K562 (cell line): ENCODE measurements around the gene SLC4A9. TPM values are rescaled to one million over a fixed set of nuclear protein-coding genes. Genes with fewer than 3 reads are reported as not detected.

Experiments used
- ATAC-seq: fragments of 200-7000 bp; cut with Tn5 transposase; 3 replicates; pipeline ENCODE4 v1.9.1; 2020; ENCODE audit warnings: moderate library complexity
- BruUV-seq: library from RNA; stranded (reverse); fragments of 400-500 nt; replicated peaks from 2 replicates; lab custom pipeline; 2021; lab: Mats Ljungman, UMichigan
- CTCF ChIA-PET: fragments of 300-600 bp; formaldehyde crosslinking; extraction: SDS; loops from one replicate; lab custom pipeline; 2021; ENCODE audit warnings: low intra/inter-chr PET ratio; lab: Yijun Ruan, JAX
- POLR2A ChIA-PET: fragments of 300-600, 350-650 bp; sonication (Branson Sonifier 250); formaldehyde crosslinking; extraction: SDS; loops from one replicate; lab custom pipeline; 2021; ENCODE audit warnings: antibody characterized with exemption, inconsistent platforms; lab: Yijun Ruan, JAX
- DNase-seq, 4 experiments: peaks; one replicate each; pipeline versions ENCODE4 v3.0.0 to v3.0.0-alpha.2; 2011 to 2018; ENCODE audit warnings: low spot score in 3 of 4, mixed read lengths in 3 of 4; ENCODE audit errors: extremely low read depth in 1 of 4
- FAIRE-seq: peaks from 2 replicates; lab custom pipeline; 2011; peaks lifted over from hg19 to GRCh38; lab: Jason Lieb, UNC
- H2AFZ ChIP-seq: 2 replicates; pipeline ENCODE4 v1.6.0; 2011; ENCODE audit warnings: low read depth, low read length, control low read depth, inconsistent platforms
- H3K27ac ChIP-seq: fragments of 200-600 bp; 3 replicates; pipeline ENCODE4 v1.8.0; 2011; ENCODE audit warnings: low read depth, mild to moderate bottlenecking, control low read depth, inconsistent platforms, low read length, moderate library complexity, mixed read lengths; ENCODE audit errors: extremely low read depth
- H3K27me3 ChIP-seq, 2 experiments: fragments of 300-600 bp in 1 of 2; 2 replicates in 1 of 2; 3 replicates in 1 of 2; pipeline versions ENCODE4 v1.6.0 to v1.8.0; 2011; ENCODE audit warnings: inconsistent platforms in 2 of 2, low read length in 2 of 2, mild to moderate bottlenecking in 1 of 2, mixed read lengths in 1 of 2, moderate library complexity in 1 of 2; ENCODE audit not compliant: control insufficient read depth in 2 of 2, insufficient read depth in 2 of 2
- H3K36me3 ChIP-seq: fragments of 300-600 bp; 3 replicates; pipeline ENCODE4 v1.8.0; 2011; ENCODE audit warnings: mild to moderate bottlenecking, low read length, inconsistent platforms; ENCODE audit not compliant: control insufficient read depth, insufficient read depth
- H3K4me1 ChIP-seq, 2 experiments: fragments of 200-600 bp in 1 of 2; replicated peaks in 1 of 2; 2 replicates in 1 of 2; 3 replicates in 1 of 2; pipeline versions ENCODE4 v1.5.1 to v1.8.0; 2011; ENCODE audit warnings: inconsistent platforms in 2 of 2, low read length in 2 of 2, mild to moderate bottlenecking in 1 of 2, mixed read lengths in 1 of 2, moderate library complexity in 1 of 2; ENCODE audit not compliant: control insufficient read depth in 2 of 2, insufficient read depth in 2 of 2
- H3K4me2 ChIP-seq: 2 replicates; pipeline ENCODE4 v1.6.1; 2011; ENCODE audit warnings: low read length, control low read depth, inconsistent platforms, mixed read lengths; ENCODE audit not compliant: insufficient read depth
- H3K4me3 ChIP-seq: fragments of 200-600 bp; sonication (generic), shearing (Covaris generic); 2 replicates; pipeline ENCODE4 v1.5.1; 2016; ENCODE audit warnings: control low read depth, inconsistent platforms
- H3K79me2 ChIP-seq: fragments of 200-600 bp; 3 replicates; pipeline ENCODE4 v1.8.0; 2011; ENCODE audit warnings: low read length, inconsistent platforms; ENCODE audit not compliant: control insufficient read depth, insufficient read depth
- H3K9ac ChIP-seq, 2 experiments: 2 replicates each; pipeline versions ENCODE4 v1.6.0 to v1.6.1; 2011; ENCODE audit warnings: low read depth in 2 of 2, low read length in 2 of 2, control low read depth in 1 of 2, inconsistent platforms in 1 of 2, mild to moderate bottlenecking in 1 of 2, mixed read lengths in 1 of 2; ENCODE audit not compliant: insufficient read depth in 1 of 2
- H3K9me1 ChIP-seq: one replicate; pipeline ENCODE4 v1.6.0; 2011; ENCODE audit warnings: inconsistent platforms, mild to moderate bottlenecking, low read length, moderate library complexity; ENCODE audit not compliant: control insufficient read depth, insufficient read depth
- H3K9me3 ChIP-seq: replicated peaks from 2 replicates; pipeline ENCODE4 v1.5.1; 2011; ENCODE audit warnings: low read depth, low read length, inconsistent platforms; ENCODE audit not compliant: control insufficient read depth, insufficient read depth
- H4K20me1 ChIP-seq: replicated peaks from 2 replicates; pipeline ENCODE4 v1.6.1; 2011; ENCODE audit warnings: low read length, inconsistent platforms, mixed read lengths; ENCODE audit not compliant: control insufficient read depth, insufficient read depth
- ARID1B ChIP-seq: fragments of 450-650 bp; IDR thresholded peaks from 2 replicates; pipeline ENCODE4 v1.6.1; 2016; ENCODE audit warnings: antibody characterized with exemption, mild to moderate bottlenecking, inconsistent platforms
- BACH1 ChIP-seq: fragments of 200-800 bp; sonication (Bioruptor generic); IDR thresholded peaks from 2 replicates; pipeline ENCODE4 v1.6.1; 2016; ENCODE audit warnings: missing genetic modification characterization, missing compliant biosample characterization
- CEBPG ChIP-seq, 3 experiments: fragments of 200-800 bp in 1 of 3; sonication (Bioruptor generic) in 1 of 3; sonication (generic) in 1 of 3; formaldehyde crosslinking in 1 of 3; IDR thresholded peaks in 2 of 3; conservative IDR thresholded peaks in 1 of 3; 2 replicates each; pipeline versions ENCODE4 v1.6.1 to v1.8.0; 2016 to 2022; ENCODE audit warnings: missing compliant biosample characterization in 2 of 3, missing genetic modification characterization in 2 of 3, mild to moderate bottlenecking in 1 of 3, missing genetic modification reagents in 1 of 3
- MECOM ChIP-seq: fragments of 250-450 bp; sonication (Bioruptor Pico); IDR thresholded peaks from 2 replicates; pipeline ENCODE4 v1.8.0; 2022; ENCODE audit warnings: inconsistent platforms
- PTBP1 ChIP-seq: fragments of 200-400 bp; formaldehyde crosslinking; IDR thresholded peaks from 2 replicates; pipeline ENCODE4 v1.6.1; 2017; ENCODE audit warnings: low read depth, low read length
- RBFOX2 ChIP-seq: fragments of 200-400 bp; formaldehyde crosslinking; IDR thresholded peaks from 2 replicates; pipeline ENCODE4 v1.6.1; 2017; ENCODE audit warnings: low read depth, mild to moderate bottlenecking, low read length, moderate library complexity
- TEAD4 ChIP-seq, 2 experiments: sonication (generic) in 1 of 2; formaldehyde crosslinking in 1 of 2; IDR thresholded peaks; 2 replicates each; pipeline versions ENCODE4 v1.6.1 to v1.8.0; 2012 to 2022; ENCODE audit warnings: borderline replicate concordance in 1 of 2, inconsistent platforms in 1 of 2, low read length in 1 of 2, mild to moderate bottlenecking in 1 of 2, missing genetic modification reagents in 1 of 2
- ZKSCAN8 ChIP-seq: fragments of 200-800 bp; sonication (Bioruptor generic); IDR thresholded peaks from 2 replicates; pipeline ENCODE4 v1.6.1; 2016; ENCODE audit warnings: missing genetic modification characterization, missing compliant biosample characterization
- ZNF24 ChIP-seq: fragments of 450-650 bp; IDR thresholded peaks from 2 replicates; pipeline ENCODE4 v1.6.1; 2016
- ZNF551 ChIP-seq: fragments of 250-450 bp; sonication (Bioruptor Pico); IDR thresholded peaks from 2 replicates; pipeline ENCODE4 v1.5.0; 2021; ENCODE audit warnings: mild to moderate bottlenecking, moderate library complexity
- WGBS: fragments of 100-300 bp; shearing (Covaris generic); methylation state at CpG from one replicate; pipeline ENCODE4 v1.1.6; 2016; ENCODE audit warnings: low coverage, mixed read lengths; ENCODE audit not compliant: insufficient coverage; ENCODE audit errors: missing lambda C conversion rate; 5-methylcytosine and 5-hydroxymethylcytosine counted together
- in situ Hi-C: fragments of 300-500 bp; cut with MboI; formaldehyde crosslinking; loops from 4 replicates; pipeline ENCODE4 v1.15.0; 2018; ENCODE audit warnings: inconsistent platforms, mixed read lengths
- intact Hi-C: fragments of 100-400 bp; cut with micrococcal nuclease; formaldehyde crosslinking; loops from 2 replicates; pipeline ENCODE4 v1.14.2; 2022
- polyA plus RNA-seq, 8 experiments: library from polyadenylated mRNA; depleted of rRNA in 4 of 8; stranded (reverse) in 5 of 8; unstranded in 3 of 8; fragments of >200 nt; fragmentation: Nextera tagmentation in 2 of 8; fragmentation: Illumina TruSeq in 1 of 8; extraction: Ambion mirVana in 2 of 8; extraction: Trizol in 1 of 8; gene quantifications; 2 replicates each; pipeline versions ENCODE4 v1.2.1 to v1.2.3, GENCODE V29; 2011 to 2014; ENCODE audit warnings: inconsistent platforms in 1 of 8, missing spikeins in 1 of 8
- total RNA-seq, 7 experiments: library from RNA; depleted of rRNA in 6 of 7; stranded (reverse); fragments of >200 nt in 6 of 7; fragmentation: Illumina TruSeq in 2 of 7; extraction: Trizol in 2 of 7; gene quantifications; 2 replicates each; pipeline versions ENCODE4 v1.2.1 to v1.2.3, GENCODE V29; 2011 to 2021; ENCODE audit warnings: low replicate concordance in 1 of 7
- TF ChIP-seq, protein P1 (sequence below): fragments of 150-350 bp; IDR thresholded peaks from 2 replicates; pipeline ENCODE4 v1.6.1; 2014; ENCODE audit warnings: low read depth, mild to moderate bottlenecking, low read length, borderline replicate concordance
- TF ChIP-seq, protein P2 (sequence below): sonication (generic); formaldehyde crosslinking; IDR thresholded peaks from 2 replicates; pipeline ENCODE4 v1.8.1; 2022; ENCODE audit warnings: missing genetic modification reagents
- TF ChIP-seq, protein P3 (sequence below): sonication (generic); formaldehyde crosslinking; IDR thresholded peaks from 2 replicates; pipeline ENCODE4 v1.8.0; 2022; ENCODE audit warnings: mild to moderate bottlenecking, low read depth, missing genetic modification reagents

Gene SLC4A9
- total and polyA plus RNA-seq, 9 of the 15 experiments (the other 6 are each of a cell fraction or from before 2014, with no cell fraction given): 0.05 to 0.13 TPM; not detected in 7

DNA sequence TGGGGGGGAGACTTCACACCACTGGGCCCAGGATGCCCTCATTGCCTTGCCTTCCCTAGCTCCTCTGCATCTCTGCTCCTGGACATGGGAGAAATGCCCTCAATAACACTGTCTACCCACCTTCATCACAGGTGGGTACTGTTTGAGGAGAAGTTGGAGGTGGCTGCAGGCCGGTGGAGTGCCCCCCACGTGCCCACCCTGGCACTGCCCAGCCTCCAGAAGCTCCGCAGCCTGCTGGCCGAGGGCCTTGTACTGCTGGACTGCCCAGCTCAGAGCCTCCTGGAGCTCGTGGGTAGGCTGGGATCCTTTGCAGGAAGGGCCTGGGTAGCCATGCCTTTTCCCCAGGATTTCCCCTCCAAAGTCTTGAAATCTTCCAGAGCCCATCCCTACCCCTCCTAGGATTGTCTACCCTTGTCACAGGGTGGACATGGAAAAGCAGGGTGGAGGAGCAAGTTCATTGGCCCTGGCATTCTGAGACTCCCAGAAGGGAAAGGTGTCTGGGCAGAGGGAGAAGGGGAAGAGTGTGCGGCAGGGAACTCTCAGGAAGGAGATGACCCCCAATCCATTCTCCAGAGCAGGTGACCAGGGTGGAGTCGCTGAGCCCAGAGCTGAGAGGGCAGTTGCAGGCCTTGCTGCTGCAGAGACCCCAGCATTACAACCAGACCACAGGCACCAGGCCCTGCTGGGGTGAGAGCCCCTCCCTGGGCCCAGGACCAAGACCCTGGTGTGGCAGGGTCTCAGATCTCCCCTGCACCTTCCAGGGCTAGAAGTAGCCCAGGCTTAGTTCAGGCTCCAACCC lies 886 bp downstream of the SLC4A9 start:
- Histone ChIP-seq H3K79me2 (no peaks in the 10 kb centered on the region), H3K4me1 (peaks cover 9 to 23% of the 10 kb centered on the region in 2 experiments; a peak in 4 of 5 replicates), H4K20me1 (no peaks in the 10 kb centered on the region; the same call in 1 of the 2 replicates), H3K9me1 (no peaks in the 10 kb centered on the region), H3K27ac (no peak overlapping the region), H3K4me2 (no peak overlapping the region), H3K36me3 (no peaks in the 10 kb centered on the region), H3K9me3 (no peaks in the 10 kb centered on the region), H2AFZ (no peak overlapping the region), H3K4me3 (no peak overlapping the region), H3K27me3 (no peaks in the 10 kb centered on the region), H3K9ac (peak overlapping the region in 1 of 2 experiments; percentile 36; a peak in 1 of 4 replicates)
- FAIRE-seq (no peak), ATAC-seq (no peak), DNase-seq (no peak)
- in situ Hi-C loops: no loop called here
- intact Hi-C loops: loop anchor here (5.0 kb wide), 1 partner anchor 366 kb away; no protein-coding TSS in a partner anchor
- ChIA-PET POLR2A (interaction anchor here (0.6 to 1.1 kb wide), 3 partner anchors 12 to 369 kb away, joined by 3 to 6 read pairs (median 4); no protein-coding TSS in a partner anchor), CTCF (no interaction called here)
- BruUV-seq: no TSS peak
- WGBS: 15% methylated on average over 7 of the region's 7 CpGs
- TF ChIP-seq ZKSCAN8 (CRISPR knock-in tag) (no peak), BACH1 (no peak), PTBP1 (no peak), TEAD4 (IDR thresholded peaks at IDR 0.05; ENCODE audit: low read length) (no peak), TEAD4 (CRISPR knock-in tag; IDR thresholded peaks at IDR 0.05; ENCODE audit: borderline replicate concordance) (no peak), ZNF551 (no peak), ARID1B (no peak), CEBPG (CRISPR knock-in tag; IDR thresholded peaks at IDR 0.05) (no peak), CEBPG (tag; conservative IDR thresholded peaks at IDR 0.05 in 1 of 2, IDR thresholded peaks at IDR 0.05 in 1 of 2) (no peak), RBFOX2 (no peak), ZNF24 (no peak), MECOM (CRISPR knock-in tag) (no peak)
- TF ChIP-seq, protein P1, sequence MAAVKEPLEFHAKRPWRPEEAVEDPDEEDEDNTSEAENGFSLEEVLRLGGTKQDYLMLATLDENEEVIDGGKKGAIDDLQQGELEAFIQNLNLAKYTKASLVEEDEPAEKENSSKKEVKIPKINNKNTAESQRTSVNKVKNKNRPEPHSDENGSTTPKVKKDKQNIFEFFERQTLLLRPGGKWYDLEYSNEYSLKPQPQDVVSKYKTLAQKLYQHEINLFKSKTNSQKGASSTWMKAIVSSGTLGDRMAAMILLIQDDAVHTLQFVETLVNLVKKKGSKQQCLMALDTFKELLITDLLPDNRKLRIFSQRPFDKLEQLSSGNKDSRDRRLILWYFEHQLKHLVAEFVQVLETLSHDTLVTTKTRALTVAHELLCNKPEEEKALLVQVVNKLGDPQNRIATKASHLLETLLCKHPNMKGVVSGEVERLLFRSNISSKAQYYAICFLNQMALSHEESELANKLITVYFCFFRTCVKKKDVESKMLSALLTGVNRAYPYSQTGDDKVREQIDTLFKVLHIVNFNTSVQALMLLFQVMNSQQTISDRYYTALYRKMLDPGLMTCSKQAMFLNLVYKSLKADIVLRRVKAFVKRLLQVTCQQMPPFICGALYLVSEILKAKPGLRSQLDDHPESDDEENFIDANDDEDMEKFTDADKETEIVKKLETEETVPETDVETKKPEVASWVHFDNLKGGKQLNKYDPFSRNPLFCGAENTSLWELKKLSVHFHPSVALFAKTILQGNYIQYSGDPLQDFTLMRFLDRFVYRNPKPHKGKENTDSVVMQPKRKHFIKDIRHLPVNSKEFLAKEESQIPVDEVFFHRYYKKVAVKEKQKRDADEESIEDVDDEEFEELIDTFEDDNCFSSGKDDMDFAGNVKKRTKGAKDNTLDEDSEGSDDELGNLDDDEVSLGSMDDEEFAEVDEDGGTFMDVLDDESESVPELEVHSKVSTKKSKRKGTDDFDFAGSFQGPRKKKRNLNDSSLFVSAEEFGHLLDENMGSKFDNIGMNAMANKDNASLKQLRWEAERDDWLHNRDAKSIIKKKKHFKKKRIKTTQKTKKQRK: no peak
- TF ChIP-seq, protein P2, sequence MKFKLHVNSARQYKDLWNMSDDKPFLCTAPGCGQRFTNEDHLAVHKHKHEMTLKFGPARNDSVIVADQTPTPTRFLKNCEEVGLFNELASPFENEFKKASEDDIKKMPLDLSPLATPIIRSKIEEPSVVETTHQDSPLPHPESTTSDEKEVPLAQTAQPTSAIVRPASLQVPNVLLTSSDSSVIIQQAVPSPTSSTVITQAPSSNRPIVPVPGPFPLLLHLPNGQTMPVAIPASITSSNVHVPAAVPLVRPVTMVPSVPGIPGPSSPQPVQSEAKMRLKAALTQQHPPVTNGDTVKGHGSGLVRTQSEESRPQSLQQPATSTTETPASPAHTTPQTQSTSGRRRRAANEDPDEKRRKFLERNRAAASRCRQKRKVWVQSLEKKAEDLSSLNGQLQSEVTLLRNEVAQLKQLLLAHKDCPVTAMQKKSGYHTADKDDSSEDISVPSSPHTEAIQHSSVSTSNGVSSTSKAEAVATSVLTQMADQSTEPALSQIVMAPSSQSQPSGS (CRISPR knock-in tag): no peak
- TF ChIP-seq, protein P3, sequence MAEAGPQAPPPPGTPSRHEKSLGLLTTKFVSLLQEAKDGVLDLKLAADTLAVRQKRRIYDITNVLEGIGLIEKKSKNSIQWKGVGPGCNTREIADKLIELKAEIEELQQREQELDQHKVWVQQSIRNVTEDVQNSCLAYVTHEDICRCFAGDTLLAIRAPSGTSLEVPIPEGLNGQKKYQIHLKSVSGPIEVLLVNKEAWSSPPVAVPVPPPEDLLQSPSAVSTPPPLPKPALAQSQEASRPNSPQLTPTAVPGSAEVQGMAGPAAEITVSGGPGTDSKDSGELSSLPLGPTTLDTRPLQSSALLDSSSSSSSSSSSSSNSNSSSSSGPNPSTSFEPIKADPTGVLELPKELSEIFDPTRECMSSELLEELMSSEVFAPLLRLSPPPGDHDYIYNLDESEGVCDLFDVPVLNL (CRISPR knock-in tag): no peak
